Measurements from ENCODE around the gene SYCP3.
A peak's percentile ranks its signal among the peaks of the same experiment; 100 is the strongest.

DNA sequence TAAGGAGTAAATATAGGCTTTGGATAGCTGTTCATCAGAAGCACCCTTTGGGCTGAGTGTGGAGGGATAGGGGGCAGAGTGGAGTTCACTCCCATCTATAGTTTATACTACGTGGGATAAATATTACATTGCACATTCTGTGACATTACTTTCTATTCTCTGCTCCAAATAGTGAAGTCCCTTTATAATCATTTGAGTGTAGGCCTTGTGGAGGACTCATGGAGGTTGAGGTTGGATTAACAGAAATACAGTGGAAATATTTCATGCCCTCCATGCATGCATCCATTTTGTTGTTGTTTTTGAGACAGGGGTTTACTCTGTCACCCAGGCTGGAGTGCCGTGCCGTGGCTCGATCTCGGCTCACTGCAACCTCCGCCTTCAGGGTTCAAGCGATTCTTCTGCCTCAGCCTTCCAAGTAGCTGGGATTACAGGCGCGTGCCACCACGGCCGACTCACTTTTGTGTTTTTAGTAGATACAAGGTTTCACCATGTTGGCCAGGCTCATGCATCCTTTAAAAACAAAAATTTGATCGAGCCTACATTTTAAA is 40.4 kb downstream of the SYCP3 start:
- TF ChIP-seq, protein P1, sequence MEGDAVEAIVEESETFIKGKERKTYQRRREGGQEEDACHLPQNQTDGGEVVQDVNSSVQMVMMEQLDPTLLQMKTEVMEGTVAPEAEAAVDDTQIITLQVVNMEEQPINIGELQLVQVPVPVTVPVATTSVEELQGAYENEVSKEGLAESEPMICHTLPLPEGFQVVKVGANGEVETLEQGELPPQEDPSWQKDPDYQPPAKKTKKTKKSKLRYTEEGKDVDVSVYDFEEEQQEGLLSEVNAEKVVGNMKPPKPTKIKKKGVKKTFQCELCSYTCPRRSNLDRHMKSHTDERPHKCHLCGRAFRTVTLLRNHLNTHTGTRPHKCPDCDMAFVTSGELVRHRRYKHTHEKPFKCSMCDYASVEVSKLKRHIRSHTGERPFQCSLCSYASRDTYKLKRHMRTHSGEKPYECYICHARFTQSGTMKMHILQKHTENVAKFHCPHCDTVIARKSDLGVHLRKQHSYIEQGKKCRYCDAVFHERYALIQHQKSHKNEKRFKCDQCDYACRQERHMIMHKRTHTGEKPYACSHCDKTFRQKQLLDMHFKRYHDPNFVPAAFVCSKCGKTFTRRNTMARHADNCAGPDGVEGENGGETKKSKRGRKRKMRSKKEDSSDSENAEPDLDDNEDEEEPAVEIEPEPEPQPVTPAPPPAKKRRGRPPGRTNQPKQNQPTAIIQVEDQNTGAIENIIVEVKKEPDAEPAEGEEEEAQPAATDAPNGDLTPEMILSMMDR (IDR thresholded peaks at IDR 0.05) = peak; percentile 29
- no peak for TF ChIP-seq ZFX (IDR thresholded peaks at IDR 0.05; ENCODE audit: borderline replicate concordance)

Measured in 22Rv1 (cell line).